Measurements from ENCODE around the gene CD37.

DNA sequence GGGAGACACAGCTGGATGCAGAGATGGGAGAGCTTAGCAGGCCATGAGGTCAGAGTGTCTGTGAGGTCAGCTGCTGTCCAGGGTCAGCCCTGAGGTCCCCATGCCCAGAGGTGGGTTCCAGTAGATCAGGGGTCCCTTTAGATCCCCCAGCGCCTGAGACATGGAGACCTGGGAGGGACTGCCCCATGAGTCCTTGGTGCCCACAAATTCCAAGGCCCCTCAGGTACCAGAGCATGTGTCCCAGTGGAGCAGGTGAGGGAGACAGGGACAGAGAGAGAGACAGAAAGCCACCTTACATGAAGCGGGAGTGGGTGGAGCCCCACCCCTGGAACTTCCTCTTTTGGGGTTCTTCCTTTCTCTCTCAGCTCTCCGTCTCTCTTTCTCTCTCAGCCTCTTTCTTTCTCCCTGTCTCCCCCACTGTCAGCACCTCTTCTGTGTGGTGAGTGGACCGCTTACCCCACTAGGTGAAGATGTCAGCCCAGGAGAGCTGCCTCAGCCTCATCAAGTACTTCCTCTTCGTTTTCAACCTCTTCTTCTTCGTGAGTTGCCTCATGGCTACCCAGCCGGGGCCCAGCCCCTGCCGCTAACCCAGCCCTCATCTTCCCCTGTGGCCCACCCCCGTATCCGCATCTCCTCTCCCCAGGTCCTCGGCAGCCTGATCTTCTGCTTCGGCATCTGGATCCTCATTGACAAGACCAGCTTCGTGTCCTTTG is at the start of gene CD37:
- TF ChIP-seq, protein P1, sequence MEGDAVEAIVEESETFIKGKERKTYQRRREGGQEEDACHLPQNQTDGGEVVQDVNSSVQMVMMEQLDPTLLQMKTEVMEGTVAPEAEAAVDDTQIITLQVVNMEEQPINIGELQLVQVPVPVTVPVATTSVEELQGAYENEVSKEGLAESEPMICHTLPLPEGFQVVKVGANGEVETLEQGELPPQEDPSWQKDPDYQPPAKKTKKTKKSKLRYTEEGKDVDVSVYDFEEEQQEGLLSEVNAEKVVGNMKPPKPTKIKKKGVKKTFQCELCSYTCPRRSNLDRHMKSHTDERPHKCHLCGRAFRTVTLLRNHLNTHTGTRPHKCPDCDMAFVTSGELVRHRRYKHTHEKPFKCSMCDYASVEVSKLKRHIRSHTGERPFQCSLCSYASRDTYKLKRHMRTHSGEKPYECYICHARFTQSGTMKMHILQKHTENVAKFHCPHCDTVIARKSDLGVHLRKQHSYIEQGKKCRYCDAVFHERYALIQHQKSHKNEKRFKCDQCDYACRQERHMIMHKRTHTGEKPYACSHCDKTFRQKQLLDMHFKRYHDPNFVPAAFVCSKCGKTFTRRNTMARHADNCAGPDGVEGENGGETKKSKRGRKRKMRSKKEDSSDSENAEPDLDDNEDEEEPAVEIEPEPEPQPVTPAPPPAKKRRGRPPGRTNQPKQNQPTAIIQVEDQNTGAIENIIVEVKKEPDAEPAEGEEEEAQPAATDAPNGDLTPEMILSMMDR (IDR thresholded peaks at IDR 0.05) = no peak
- TF ChIP-seq POLR2A (IDR thresholded peaks at IDR 0.05) (no peak), EP300 (IDR thresholded peaks at IDR 0.05) (no peak)

Data from ovary (tissue), 3 donors.